ENCODE measurements around the gene SYMPK.

- no peak for TF ChIP-seq CTCF (IDR thresholded peaks at IDR 0.05)
- TF ChIP-seq POLR2A (IDR thresholded peaks at IDR 0.05) = no peak
Observed at GRCh38 chr19:45768655-45768983, 94.3 kb downstream of the SYMPK start.

Data from ovary (tissue), 3 donors.